Adrenal gland (tissue), 19 donors: Measurements from ENCODE around the gene C2orf78. TPM values are rescaled to one million over a fixed set of nuclear protein-coding genes. Genes with fewer than 3 reads are reported as not detected.
"Not testable (repeated sequence)": the region's sequence is repeated elsewhere in the genome, so short reads cannot be mapped to it uniquely, and the experiment has no call there.

Source experiments
- DNase-seq, 7 donors: peaks; one replicate each; pipeline ENCODE4 v3.0.0-alpha.2; 2019 to 2020
- H3K27ac ChIP-seq, 5 donors: fragments of 200-600 bp; sonication (generic) in 4 of 5; 1 replicate in 3 of 5; 2 replicates in 2 of 5; pipeline versions ENCODE4 v1.5.1 to v1.8.0; 2016 to 2020; ENCODE audit warnings: mild to moderate bottlenecking in 1 of 5
- H3K27me3 ChIP-seq: fragments of 200-600 bp; 2 replicates; pipeline ENCODE4 v1.8.0; 2021
- H3K36me3 ChIP-seq, 2 donors: fragments of 200-600 bp; replicated peaks in 1 of 2; 1 replicate in 1 of 2; 2 replicates in 1 of 2; pipeline versions ENCODE4 v1.5.1 to v1.8.0; 2018 to 2022
- H3K4me1 ChIP-seq, 2 donors: fragments of 200-600 bp; replicated peaks in 1 of 2; 1 replicate in 1 of 2; 2 replicates in 1 of 2; pipeline versions ENCODE4 v1.5.1 to v1.8.0; 2018 to 2021
- H3K4me3 ChIP-seq, 4 donors: fragments of 200-600 bp; sonication (generic) in 3 of 4; one replicate each; pipeline ENCODE4 v1.5.1; 2016 to 2018
- H3K9me3 ChIP-seq, 3 donors: fragments of 200-600 bp; sonication (generic) in 1 of 3; replicated peaks in 1 of 3; 1 replicate in 2 of 3; 2 replicates in 1 of 3; pipeline versions ENCODE4 v1.5.1 to v1.8.0; 2016 to 2021
- POLR2A ChIP-seq, 2 donors: fragments of 450-650 bp; IDR thresholded peaks; one replicate each; pipeline ENCODE4 v1.6.1; 2017; ENCODE audit warnings: antibody characterized with exemption in 2 of 2, mild to moderate bottlenecking in 2 of 2, moderate library complexity in 1 of 2
- WGBS, 4 donors: extraction: QIAGEN DNeasy Blood & Tissue Kit in 2 of 4; methylation state at CpG; one replicate each; pipeline versions ENCODE4 v1.1.5 to v1.1.7; 2013 to 2017; 5-methylcytosine and 5-hydroxymethylcytosine counted together
- intact Hi-C, 2 donors: fragments of 100-400 bp; cut with DNase I; formaldehyde crosslinking; loops; one replicate each; pipeline versions ENCODE4 v1.14.1 to v1.15.0; 2022 to 2023
- long read RNA-seq, 10 donors: library from polyadenylated mRNA in 3 of 10; unstranded in 2 of 10; stranded (forward) in 1 of 10; transcript quantifications; one replicate each; pipeline ENCODE4 v2.0.0 and lab custom pipeline, GENCODE V29; 2021 to 2026
- polyA plus RNA-seq, 3 donors: library from polyadenylated mRNA; stranded (reverse); fragments of 200-250 nt in 2 of 3; fragments of 350-450 nt in 1 of 3; fragmentation: Illumina TruSeq in 1 of 3; extraction: RNeasy Lipid Tissue Mini Kit (QIAGEN cat#74804) in 1 of 3; gene quantifications; one replicate each; pipeline ENCODE4 v1.2.3, GENCODE V29; 2013 to 2014
- total RNA-seq, 9 donors: library from RNA; depleted of rRNA in 4 of 9; stranded (reverse); fragments of >200 nt in 4 of 9; fragments of 120-200 nt in 1 of 9; fragmentation: NEBNext Ultra II Directional in 1 of 9; extraction: Animal tissue kit (Norgen Biotek cat#: 25700) in 1 of 9; gene quantifications; one replicate each; pipeline versions ENCODE4 v1.1.0 to v1.2.4, GENCODE V29; 2013 to 2023
- TF ChIP-seq, protein P1 (sequence below), 6 experiments: fragments of 450-650 bp in 4 of 6; fragments of 200-600 bp in 2 of 6; sonication (generic) in 1 of 6; IDR thresholded peaks; 1 replicate in 5 of 6; 2 replicates in 1 of 6; pipeline versions ENCODE4 v1.5.1 to v1.8.0; 2016 to 2021; ENCODE audit warnings: antibody characterized with exemption in 6 of 6, mild to moderate bottlenecking in 2 of 6, moderate library complexity in 1 of 6
- donor health status: healthy with polysubstance abuse.
- donor health status: Bipolar disorder and iron deficiency.
- donor health status: DM: yes; HTN: yes; CAD: no.
- donor health status: DM: no; HTN: no; CAD: no.
- donor health status: DM: no; HTN: no; CAD: no.
- donor health status: DM: yes; HTN: yes; CAD: no.

Gene C2orf78, protein sequence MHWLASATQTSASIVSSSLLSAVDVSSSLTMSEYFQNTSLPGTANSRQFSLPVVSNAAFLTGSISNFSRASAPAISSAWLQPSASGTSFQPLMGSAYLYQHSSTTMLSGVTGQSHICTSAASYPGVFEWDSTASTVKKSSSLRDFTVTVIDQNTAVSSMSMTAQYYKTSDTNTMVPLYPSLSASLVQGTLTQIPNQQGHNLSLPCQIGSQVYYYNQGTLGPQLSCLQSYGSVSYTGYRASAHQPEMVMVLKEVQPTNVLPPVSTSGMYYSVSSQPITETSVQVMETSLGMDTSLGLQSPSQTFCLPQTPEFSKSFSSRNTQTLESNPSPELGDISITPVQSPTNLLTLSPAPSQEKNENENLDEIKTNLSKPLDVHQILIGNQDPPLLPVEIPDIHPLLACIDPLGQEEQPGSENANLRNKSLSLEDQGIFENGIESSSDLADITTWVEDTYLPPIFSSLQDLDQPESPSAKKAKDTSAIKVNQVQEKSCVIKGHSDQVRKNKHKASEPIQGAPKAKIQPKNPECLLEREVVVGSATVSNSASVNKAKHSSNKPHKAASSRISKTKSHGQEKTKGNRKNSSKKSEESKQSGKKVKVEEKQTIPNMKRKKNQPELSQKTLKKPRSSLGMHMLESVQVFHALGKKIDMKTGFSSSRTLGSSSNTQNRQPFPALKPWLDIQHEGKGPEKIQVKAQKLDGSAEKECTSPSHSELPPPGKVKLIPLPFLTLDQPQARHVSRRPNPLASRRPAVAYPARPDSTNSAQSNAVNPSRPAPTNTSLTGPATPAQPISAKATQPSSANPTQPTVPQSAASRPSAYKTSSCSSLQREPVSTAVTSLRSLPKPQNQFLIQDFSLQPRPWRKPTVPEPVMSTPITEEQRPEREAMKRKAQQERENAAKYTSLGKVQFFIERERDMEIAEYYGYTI
- total RNA-seq (not detected), polyA plus RNA-seq (under 1 TPM in 1 of 3 donors, not detected in 2; 0.08 TPM)
- long read RNA-seq, donor 1, result 0 reads
- long read RNA-seq, donor 2, result 0 reads
- long read RNA-seq, donor 3, result 0 reads
- long read RNA-seq, donor 4, result 0 reads
- long read RNA-seq, donor 5, result 0 reads
- long read RNA-seq, donor 6, result 0 reads
- long read RNA-seq, donor 7, result 0 reads
- long read RNA-seq, donor 8, result 0 reads
- long read RNA-seq, donor 9, result 0 reads
- long read RNA-seq, donor 10, result 0 reads

DNA sequence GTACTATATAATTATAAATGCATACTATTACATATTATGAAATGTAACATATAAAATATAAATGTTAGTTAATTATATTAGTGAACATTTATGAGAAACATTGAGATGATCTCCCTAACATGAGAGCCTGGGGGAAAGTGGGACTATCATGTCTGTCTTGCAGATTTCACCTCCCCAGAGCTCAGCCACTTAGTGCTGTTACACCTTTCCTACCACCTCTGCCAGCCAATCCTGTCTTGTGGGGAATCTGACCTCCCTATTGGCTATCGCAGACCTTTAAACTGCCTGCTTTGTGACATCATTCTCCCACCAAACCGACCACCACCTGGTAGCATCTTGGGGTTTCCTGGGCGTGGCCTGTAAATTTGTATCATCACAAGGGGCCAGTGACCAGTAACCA lies at the start of gene C2orf78:
Gene C2orf78 (plus strand): TSS at position 301 of the 400 bp plus-strand sequence. CDS start 127 bp downstream, outside the sequence.
- WGBS, 4 donors, result 58 to 60% methylated on average over 2 to 3 of the region's 3 CpGs; no CpG with 5 or more reads in 2 of the 4 donors
- intact Hi-C loops, H3K27me3 ChIP-seq, H3K27ac ChIP-seq, H3K4me1 ChIP-seq, DNase-seq, H3K36me3 ChIP-seq, H3K4me3 ChIP-seq, H3K9me3 ChIP-seq: not testable (repeated sequence)

- Histone ChIP-seq H3K4me1 (peaks cover 0 to 18% of the 10 kb centered on the region in 2 donors), H3K27ac (peak overlapping the region in 3 of 5 donors; percentile 43 to 79 (median 53)), H3K9me3 (no peaks in the 10 kb centered on the region), H3K27me3 (no peaks in the 10 kb centered on the region), H3K4me3 (peak overlapping the region in 3 of 4 donors; percentile 7 to 76 (median 46)), H3K36me3 (peaks cover 0 to 30% of the 10 kb centered on the region in 2 donors)
- TF ChIP-seq, protein P1, sequence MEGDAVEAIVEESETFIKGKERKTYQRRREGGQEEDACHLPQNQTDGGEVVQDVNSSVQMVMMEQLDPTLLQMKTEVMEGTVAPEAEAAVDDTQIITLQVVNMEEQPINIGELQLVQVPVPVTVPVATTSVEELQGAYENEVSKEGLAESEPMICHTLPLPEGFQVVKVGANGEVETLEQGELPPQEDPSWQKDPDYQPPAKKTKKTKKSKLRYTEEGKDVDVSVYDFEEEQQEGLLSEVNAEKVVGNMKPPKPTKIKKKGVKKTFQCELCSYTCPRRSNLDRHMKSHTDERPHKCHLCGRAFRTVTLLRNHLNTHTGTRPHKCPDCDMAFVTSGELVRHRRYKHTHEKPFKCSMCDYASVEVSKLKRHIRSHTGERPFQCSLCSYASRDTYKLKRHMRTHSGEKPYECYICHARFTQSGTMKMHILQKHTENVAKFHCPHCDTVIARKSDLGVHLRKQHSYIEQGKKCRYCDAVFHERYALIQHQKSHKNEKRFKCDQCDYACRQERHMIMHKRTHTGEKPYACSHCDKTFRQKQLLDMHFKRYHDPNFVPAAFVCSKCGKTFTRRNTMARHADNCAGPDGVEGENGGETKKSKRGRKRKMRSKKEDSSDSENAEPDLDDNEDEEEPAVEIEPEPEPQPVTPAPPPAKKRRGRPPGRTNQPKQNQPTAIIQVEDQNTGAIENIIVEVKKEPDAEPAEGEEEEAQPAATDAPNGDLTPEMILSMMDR (IDR thresholded peaks at IDR 0.05), result no peak
- TF ChIP-seq POLR2A (IDR thresholded peaks at IDR 0.05), result no peak
- intact Hi-C loops, result no loop called here
- WGBS, 4 donors, result 7 to 10% (median 9%) methylated on average over 8 of the region's 8 CpGs
- DNase-seq, result peak in 1 of 7 donors; percentile 46
These were observed 47.6 kb upstream of the C2orf78 start for GRCh38 chr2:73736378-73736777.

DNA sequence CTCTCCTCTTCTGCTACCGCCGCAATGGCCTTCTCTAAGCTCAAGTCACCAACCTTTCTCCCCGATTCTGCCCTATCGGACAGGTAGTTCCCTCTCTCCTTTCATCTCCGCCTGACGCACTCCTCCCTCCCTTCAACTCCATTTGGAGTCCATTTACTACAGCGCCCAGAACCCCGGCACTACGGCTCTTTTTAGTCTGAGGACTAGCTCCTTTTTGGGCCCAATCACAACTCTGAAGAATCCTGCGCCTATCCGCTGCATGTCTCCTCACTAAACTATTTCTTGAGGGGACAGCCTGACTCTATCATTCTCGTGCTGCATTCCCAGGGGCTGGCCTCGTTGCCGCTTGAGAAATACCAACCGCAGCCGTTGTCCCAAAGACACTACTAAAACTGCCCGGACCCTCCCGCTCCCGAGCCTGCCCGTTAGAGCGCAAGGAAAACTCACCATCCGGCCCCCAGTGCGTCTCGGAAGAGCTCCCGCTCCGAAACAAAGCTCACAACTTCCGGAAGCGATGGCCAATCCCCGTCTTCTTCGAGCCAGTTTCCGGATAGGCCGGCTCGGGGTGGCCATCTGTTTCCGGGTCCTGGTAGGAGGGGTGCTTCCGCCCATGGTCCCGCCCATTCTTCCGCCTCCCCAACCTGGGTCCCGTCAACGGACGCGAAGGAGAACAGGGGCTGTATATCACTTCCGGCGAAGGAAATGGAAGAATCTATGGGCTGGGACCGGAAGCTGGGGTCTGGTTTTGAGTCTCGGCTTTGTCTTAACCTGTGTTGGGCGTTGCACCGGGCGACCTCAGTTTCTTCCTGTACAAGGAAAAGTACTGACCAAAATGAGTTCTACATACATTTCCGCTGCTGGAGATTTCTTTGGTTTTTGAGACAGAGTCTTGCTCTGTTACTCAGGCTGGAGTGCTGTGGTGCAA lies 46.9 kb upstream of the C2orf78 start, which contains the start of gene TPRKB:
Gene TPRKB (minus strand): TSS at position 491 of the 925 bp plus-strand sequence. CDS start 2,776 bp downstream, outside the sequence.
- Histone ChIP-seq H3K27ac (peak within 1 kb of the TSS in 4 of 5 donors; percentile 45 to 79 (median 64)), H3K9me3 (no peaks in the 10 kb centered on the region), H3K36me3 (peaks cover 0 to 22% of the 10 kb centered on the region in 2 donors), H3K4me1 (peaks cover 0 to 18% of the 10 kb centered on the region in 2 donors), H3K27me3 (no peaks in the 10 kb centered on the region), H3K4me3 (peak within 1 kb of the TSS; percentile 7 to 76 (median 56))
- 1 to 2% (median 1%) methylated on average over 22 to 49 of the region's 49 CpGs for WGBS, 4 donors
- peak; percentile 94 to 98 (median 97) for DNase-seq
- intact Hi-C loops, result no loop called here
- TF ChIP-seq POLR2A (IDR thresholded peaks at IDR 0.05), result peak; percentile 66 to 71
- TF ChIP-seq, protein P1 (IDR thresholded peaks at IDR 0.05), result no peak

GRCh38 chr2:73739101-73739500 lies 44.9 kb upstream of the C2orf78 start:
- TF ChIP-seq POLR2A (IDR thresholded peaks at IDR 0.05), result no peak
- TF ChIP-seq, protein P1 (IDR thresholded peaks at IDR 0.05), result no peak
- intact Hi-C loops, result no loop called here
- no peak for DNase-seq
- Histone ChIP-seq H3K27ac (no peak overlapping the region), H3K9me3 (no peaks in the 10 kb centered on the region), H3K4me1 (peaks cover 0 to 18% of the 10 kb centered on the region in 2 donors), H3K36me3 (peaks cover 0 to 3% of the 10 kb centered on the region in 2 donors), H3K4me3 (no peak overlapping the region), H3K27me3 (no peaks in the 10 kb centered on the region)
- WGBS, 4 donors, result 67 to 96% (median 92%) methylated on average over 2 to 3 of the region's 3 CpGs
